BLaER1 treated with 17β-estradiol and CSF1 and Interleukin-3, amounts not matched to agents 10 nM and 100 nM (cell line): Measurements from ENCODE around the gene GATAD2A.

ENCODE experiments used
- H3K27ac ChIP-seq, 11 experiments: shearing (Covaris generic); formaldehyde crosslinking; 2 replicates each; pipeline ENCODE4 v1.8.1; 2022
- H3K27me3 ChIP-seq, 11 experiments: shearing (Covaris generic); formaldehyde crosslinking; 2 replicates each; pipeline ENCODE4 v1.8.1; 2022
- H3K36me3 ChIP-seq, 11 experiments: shearing (Covaris generic); formaldehyde crosslinking; 2 replicates each; pipeline ENCODE4 v1.8.1; 2022
- H3K4me1 ChIP-seq, 10 experiments: shearing (Covaris generic); formaldehyde crosslinking; 2 replicates each; pipeline ENCODE4 v1.8.1; 2022
- H3K4me2 ChIP-seq, 11 experiments: shearing (Covaris generic); formaldehyde crosslinking; 2 replicates each; pipeline ENCODE4 v1.8.1; 2022
- H3K4me3 ChIP-seq, 10 experiments: shearing (Covaris generic); formaldehyde crosslinking; 2 replicates each; pipeline ENCODE4 v1.8.1; 2022
- H3K9ac ChIP-seq, 11 experiments: shearing (Covaris generic); formaldehyde crosslinking; 2 replicates each; pipeline ENCODE4 v1.8.1; 2022
- H3K9me3 ChIP-seq, 11 experiments: shearing (Covaris generic); formaldehyde crosslinking; replicated peaks in 1 of 11; 2 replicates each; pipeline ENCODE4 v1.8.1; 2022
- H4K20me1 ChIP-seq, 11 experiments: shearing (Covaris generic); formaldehyde crosslinking; 2 replicates each; pipeline ENCODE4 v1.8.1; 2022
- Cebpa-rat ChIP-seq, 11 experiments: shearing (Covaris generic); IDR thresholded peaks; 2 replicates each; pipeline ENCODE4 v1.8.1; 2022

Gene GATAD2A

DNA sequence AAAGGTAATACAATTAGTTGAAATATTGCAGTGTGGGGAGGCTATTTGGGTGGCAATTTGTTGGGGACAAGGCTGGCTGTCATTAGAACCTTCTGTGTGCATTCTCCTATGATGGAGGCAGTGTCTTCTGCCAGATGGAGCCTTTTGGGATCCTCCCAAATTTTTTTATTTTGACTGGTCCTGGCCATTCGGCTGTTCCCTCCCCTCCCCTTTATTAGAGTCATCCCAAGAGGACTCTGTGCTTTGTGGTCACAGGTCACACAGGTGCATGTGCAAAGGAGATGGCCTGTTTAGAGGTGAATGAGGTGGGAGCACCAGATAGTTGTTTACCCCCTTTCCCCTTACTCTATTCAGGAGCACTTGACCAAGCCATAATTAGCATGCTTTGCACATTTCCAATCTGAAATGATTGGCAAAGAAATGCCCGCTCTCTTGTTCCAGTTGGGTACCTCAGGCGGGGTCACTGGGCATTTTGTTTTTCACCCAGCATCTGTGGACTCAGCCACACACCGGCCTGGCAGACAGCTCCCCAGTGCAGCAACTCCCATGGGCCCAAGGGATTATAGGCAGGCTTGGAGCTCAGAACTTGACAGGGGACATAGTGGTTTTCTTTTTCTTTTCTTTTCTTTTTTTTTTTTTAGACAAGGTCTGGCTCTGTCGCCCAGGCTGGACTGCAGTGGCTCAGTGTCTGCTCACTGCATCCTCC, 19.8 kb downstream of the GATAD2A start:
- no peak for TF ChIP-seq Cebpa-rat (IDR thresholded peaks at IDR 0.05)
- no peak overlapping the region for H3K27ac ChIP-seq

GRCh38 chr19:19426216-19426615, 20.7 kb downstream of the GATAD2A start:
- H4K20me1 ChIP-seq = peaks cover 100% of the 10 kb centered on the region in 11 experiments
- H3K4me1 ChIP-seq = peaks cover 57 to 91% (median 76%) of the 10 kb centered on the region in 10 experiments
- H3K9ac ChIP-seq = no peak overlapping the region; a peak in 1 of 22 replicates
- peaks cover 17 to 98% (median 64%) of the 10 kb centered on the region in 11 experiments for H3K36me3 ChIP-seq
- no peaks in the 10 kb centered on the region for H3K9me3 ChIP-seq
- H3K27ac ChIP-seq = 0 out of 22 replicates have a peak overlapping the region, but pooled peaks of 1 of the 11 experiments have one; percentile 8
- no peaks in the 10 kb centered on the region for H3K27me3 ChIP-seq
- no peak overlapping the region for H3K4me3 ChIP-seq
- H3K4me2 ChIP-seq = peak overlapping the region; percentile 34 to 80 (median 57); a peak in 16 of 22 replicates
- no peak for TF ChIP-seq Cebpa-rat (IDR thresholded peaks at IDR 0.05)

More for the DNA sequence above, 19.8 kb downstream of the GATAD2A start:
- Histone ChIP-seq H3K4me3 (no peak overlapping the region), H3K4me2 (peak overlapping the region; percentile 10 to 80 (median 56); a peak in 19 of 22 replicates), H3K9me3 (no peaks in the 10 kb centered on the region), H3K4me1 (peaks cover 66 to 95% (median 82%) of the 10 kb centered on the region in 10 experiments), H3K9ac (peak overlapping the region in 2 of 11 experiments; percentile 7 to 19; a peak in 1 of 22 replicates), H4K20me1 (peaks cover 100% of the 10 kb centered on the region in 11 experiments), H3K27me3 (no peaks in the 10 kb centered on the region), H3K36me3 (peaks cover 11 to 91% (median 61%) of the 10 kb centered on the region in 11 experiments)

GRCh38 chr19:19426799-19427198, 21.3 kb downstream of the GATAD2A start:
- Histone ChIP-seq H3K27ac (0 out of 22 replicates have a peak overlapping the region, but pooled peaks of 1 of the 11 experiments have one; percentile 17), H3K27me3 (no peaks in the 10 kb centered on the region), H4K20me1 (peaks cover 100% of the 10 kb centered on the region in 11 experiments), H3K9me3 (no peaks in the 10 kb centered on the region), H3K4me2 (peak overlapping the region in 9 of 11 experiments; percentile 10 to 80 (median 55); a peak in 12 of 22 replicates), H3K36me3 (peaks cover 18 to 98% (median 61%) of the 10 kb centered on the region in 11 experiments), H3K4me3 (no peak overlapping the region), H3K4me1 (peaks cover 51 to 85% (median 73%) of the 10 kb centered on the region in 10 experiments), H3K9ac (no peak overlapping the region; a peak in 1 of 22 replicates)
- TF ChIP-seq Cebpa-rat (IDR thresholded peaks at IDR 0.05) = no peak

DNA sequence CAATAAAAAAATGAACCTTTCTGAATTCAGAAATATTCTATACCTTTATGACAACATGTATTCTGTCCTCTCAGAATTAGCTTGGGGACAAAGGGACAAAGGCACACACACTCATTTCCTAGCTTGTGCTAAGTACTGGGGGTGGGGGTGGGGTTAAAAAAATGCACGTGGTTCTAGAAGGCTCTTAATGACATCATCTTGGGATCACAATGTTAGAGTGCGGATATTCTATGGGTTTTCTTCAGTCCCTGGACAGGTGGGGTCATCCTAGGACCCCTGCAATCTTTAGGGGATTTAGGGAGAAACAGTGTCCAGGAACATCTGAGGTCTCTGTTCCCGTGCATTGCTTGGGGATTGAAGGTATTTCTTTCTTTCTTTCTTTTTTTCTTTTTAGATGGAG, 21.8 kb downstream of the GATAD2A start:
- peak overlapping the region in 1 of 11 experiments; percentile 35; a peak in 1 of 22 replicates for H3K9ac ChIP-seq
- no peak for TF ChIP-seq Cebpa-rat (IDR thresholded peaks at IDR 0.05)
- H4K20me1 ChIP-seq = peaks cover 100% of the 10 kb centered on the region in 11 experiments
- no peaks in the 10 kb centered on the region for H3K9me3 ChIP-seq
- no peaks in the 10 kb centered on the region for H3K27me3 ChIP-seq
- H3K4me1 ChIP-seq = peaks cover 47 to 83% (median 72%) of the 10 kb centered on the region in 10 experiments
- peak overlapping the region in 3 of 11 experiments; percentile 10 to 26 (median 17); a peak in 2 of 22 replicates for H3K27ac ChIP-seq
- peak overlapping the region in 6 of 11 experiments; percentile 10 to 80 (median 52); a peak in 9 of 22 replicates for H3K4me2 ChIP-seq
- peaks cover 18 to 96% (median 57%) of the 10 kb centered on the region in 11 experiments for H3K36me3 ChIP-seq
- H3K4me3 ChIP-seq = no peak overlapping the region

DNA sequence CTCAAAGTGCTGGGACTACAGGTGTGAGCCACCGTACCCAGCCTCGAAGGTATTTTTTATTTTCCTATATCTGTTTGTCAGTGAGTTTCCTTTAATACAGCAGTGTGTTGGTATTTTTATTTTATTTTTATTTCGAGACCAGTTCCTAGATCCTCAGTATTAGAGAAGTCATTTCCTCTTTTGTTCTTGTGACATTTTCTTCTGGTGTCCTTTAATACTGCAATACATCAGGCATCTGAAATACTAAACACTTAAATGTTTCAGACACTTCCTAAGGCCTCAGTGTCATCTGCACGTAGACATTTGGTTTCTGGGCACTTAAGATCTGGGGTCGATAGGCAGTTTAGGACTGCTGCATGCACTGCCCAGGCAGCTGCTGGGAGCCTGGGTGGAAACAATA, 22.5 kb downstream of the GATAD2A start:
- Histone ChIP-seq H4K20me1 (peaks cover 100% of the 10 kb centered on the region in 11 experiments), H3K27me3 (no peaks in the 10 kb centered on the region), H3K36me3 (peaks cover 18 to 94% (median 60%) of the 10 kb centered on the region in 11 experiments), H3K4me1 (peaks cover 52 to 86% (median 72%) of the 10 kb centered on the region in 10 experiments), H3K9me3 (no peaks in the 10 kb centered on the region), H3K4me2 (peak overlapping the region in 4 of 11 experiments; percentile 34 to 62 (median 52); a peak in 9 of 22 replicates), H3K27ac (peak overlapping the region in 4 of 11 experiments; percentile 31 to 62 (median 50); a peak in 7 of 22 replicates), H3K4me3 (no peak overlapping the region), H3K9ac (peak overlapping the region in 2 of 11 experiments; percentile 19 to 35; a peak in 2 of 22 replicates)
- TF ChIP-seq Cebpa-rat (IDR thresholded peaks at IDR 0.05) = no peak

DNA sequence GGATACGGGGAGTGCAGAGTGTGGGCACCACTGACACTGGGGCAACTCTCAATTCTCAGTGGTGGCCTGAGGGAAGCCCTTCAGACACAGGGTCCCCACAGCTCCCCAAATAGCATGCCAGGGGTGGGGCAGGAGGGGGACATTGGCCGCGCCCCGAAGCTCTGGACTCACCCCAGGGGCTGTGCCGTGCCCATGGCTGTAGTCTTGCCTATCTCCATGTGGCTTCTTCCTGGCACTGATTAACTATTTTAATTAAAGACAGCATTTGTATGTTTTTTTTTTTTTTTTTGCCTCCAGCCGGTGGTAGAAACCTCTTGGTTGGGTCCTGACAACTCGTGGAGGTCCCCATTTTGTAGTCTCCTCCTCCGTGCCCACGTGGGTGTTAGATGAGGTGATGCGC, 23.3 kb downstream of the GATAD2A start:
- peak overlapping the region in 3 of 11 experiments; percentile 49 to 62 (median 55); a peak in 6 of 22 replicates for H3K4me2 ChIP-seq
- peak overlapping the region in 3 of 11 experiments; percentile 19 to 39 (median 35); a peak in 3 of 22 replicates for H3K9ac ChIP-seq
- no peaks in the 10 kb centered on the region for H3K9me3 ChIP-seq
- peaks cover 52 to 80% (median 69%) of the 10 kb centered on the region in 10 experiments for H3K4me1 ChIP-seq
- H3K27me3 ChIP-seq = no peaks in the 10 kb centered on the region
- H4K20me1 ChIP-seq = peaks cover 100% of the 10 kb centered on the region in 11 experiments
- no peak for TF ChIP-seq Cebpa-rat (IDR thresholded peaks at IDR 0.05)
- peak overlapping the region in 5 of 11 experiments; percentile 31 to 62 (median 49); a peak in 8 of 22 replicates for H3K27ac ChIP-seq
- H3K4me3 ChIP-seq = no peak overlapping the region
- H3K36me3 ChIP-seq = peaks cover 18 to 88% (median 53%) of the 10 kb centered on the region in 11 experiments

DNA sequence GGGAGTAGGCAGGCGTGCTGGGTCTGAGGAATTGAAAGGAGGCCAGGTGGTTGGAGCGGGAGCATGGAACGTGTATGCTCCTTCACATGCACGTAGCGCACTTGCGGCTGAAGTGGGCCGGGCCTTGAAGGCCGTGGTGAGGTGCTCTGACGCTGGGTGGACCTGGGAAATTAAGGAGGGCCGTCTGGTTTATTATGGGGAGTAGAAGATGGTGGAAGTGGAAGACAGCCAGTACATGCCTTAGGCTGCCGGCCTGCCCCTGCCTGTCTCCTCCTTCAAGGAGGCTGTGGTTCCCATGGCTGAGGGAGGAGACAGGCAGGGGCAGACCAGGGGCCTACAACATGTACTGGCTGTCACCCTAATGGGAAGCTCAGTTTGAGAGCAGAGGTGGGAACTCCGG, 23.9 kb downstream of the GATAD2A start:
- Histone ChIP-seq H3K4me3 (no peak overlapping the region), H3K27ac (no peak overlapping the region), H3K36me3 (peaks cover 15 to 88% (median 53%) of the 10 kb centered on the region in 11 experiments), H3K9me3 (no peaks in the 10 kb centered on the region), H4K20me1 (peaks cover 100% of the 10 kb centered on the region in 11 experiments), H3K4me2 (peak overlapping the region in 4 of 11 experiments; percentile 5 to 49 (median 7); a peak in 3 of 22 replicates), H3K4me1 (peaks cover 46 to 82% (median 67%) of the 10 kb centered on the region in 10 experiments), H3K9ac (no peak overlapping the region), H3K27me3 (no peaks in the 10 kb centered on the region)
- no peak for TF ChIP-seq Cebpa-rat (IDR thresholded peaks at IDR 0.05)

GRCh38 chr19:19432732-19433131, 27.3 kb downstream of the GATAD2A start:
- Histone ChIP-seq H4K20me1 (peaks cover 100% of the 10 kb centered on the region in 11 experiments), H3K4me1 (peaks cover 17 to 58% (median 43%) of the 10 kb centered on the region in 10 experiments), H3K4me3 (no peak overlapping the region), H3K9ac (no peak overlapping the region), H3K27ac (no peak overlapping the region), H3K27me3 (no peaks in the 10 kb centered on the region), H3K36me3 (peaks cover 38 to 90% (median 71%) of the 10 kb centered on the region in 11 experiments), H3K9me3 (no peaks in the 10 kb centered on the region), H3K4me2 (peak overlapping the region in 2 of 11 experiments; percentile 10 to 19; a peak in 5 of 22 replicates)
- no peak for TF ChIP-seq Cebpa-rat (IDR thresholded peaks at IDR 0.05)
